Naive thymus-derived CD4-positive, alpha-beta T cell (primary cell): ENCODE results near the gene ANK3. TPM values are rescaled to one million over a fixed set of nuclear protein-coding genes. Genes with fewer than 3 reads are reported as not detected.

Experiments used
- ATAC-seq: fragments of 150-1000 bp; cut with Tn5 transposase; 2 replicates; pipeline ENCODE4 v1.10.0; 2021; ENCODE audit warnings: mild to moderate bottlenecking, moderate library complexity
- CTCF ChIA-PET: fragments of 350-600 bp; sonication (Branson Sonifier 250); formaldehyde crosslinking; loops from one replicate; lab custom pipeline; 2021; ENCODE audit warnings: antibody characterized with exemption; lab: Charles Lee
- POLR2A ChIA-PET: fragments of 350-600 bp; sonication (Branson Sonifier 250); formaldehyde crosslinking; loops from one replicate; lab custom pipeline; 2021; ENCODE audit warnings: antibody characterized with exemption, inconsistent platforms; lab: Charles Lee
- DNase-seq, 9 donors: peaks; one replicate each; pipeline versions ENCODE4 v3.0.0 to v3.0.0-alpha.2; 2020 to 2022; ENCODE audit warnings: mixed read lengths in 1 of 9
- H3K27ac ChIP-seq: one replicate; pipeline ENCODE4 v1.7.0; 2013; ENCODE audit warnings: mild to moderate bottlenecking, low read depth, low read length, moderate library complexity
- H3K27me3 ChIP-seq, 2 donors: one replicate each; pipeline ENCODE4 v1.7.0; 2013; ENCODE audit warnings: low read length in 2 of 2, mild to moderate bottlenecking in 2 of 2, moderate library complexity in 2 of 2; ENCODE audit not compliant: control insufficient read depth in 2 of 2, insufficient read depth in 2 of 2
- H3K36me3 ChIP-seq, 3 experiments: 1 replicate in 2 of 3; 2 replicates in 1 of 3; pipeline ENCODE4 v1.7.0; 2013; ENCODE audit warnings: low read length in 3 of 3, mild to moderate bottlenecking in 3 of 3, moderate library complexity in 1 of 3; ENCODE audit not compliant: insufficient read depth in 3 of 3, control insufficient read depth in 2 of 3
- H3K4me1 ChIP-seq, 2 donors: one replicate each; pipeline ENCODE4 v1.7.0; 2013; ENCODE audit warnings: low read length in 2 of 2, mild to moderate bottlenecking in 2 of 2, moderate library complexity in 1 of 2; ENCODE audit not compliant: control insufficient read depth in 2 of 2, insufficient read depth in 2 of 2
- H3K4me3 ChIP-seq: 2 replicates; pipeline ENCODE4 v1.7.0; 2013; ENCODE audit warnings: mild to moderate bottlenecking, low read length
- H3K9me3 ChIP-seq, 3 experiments: 1 replicate in 2 of 3; 2 replicates in 1 of 3; pipeline ENCODE4 v1.7.0; 2013; ENCODE audit warnings: low read length in 3 of 3; ENCODE audit not compliant: control insufficient read depth in 2 of 3
- H3K27ac Mint-ChIP-seq, 9 donors: one replicate each; pipeline ENCODE4 v1.8.0; 2020 to 2022; ENCODE audit warnings: mixed read lengths in 9 of 9, mild to moderate bottlenecking in 8 of 9, moderate library complexity in 5 of 9, inconsistent platforms in 2 of 9
- H3K27me3 Mint-ChIP-seq, 5 donors: one replicate each; pipeline ENCODE4 v1.8.0; 2021 to 2022; ENCODE audit warnings: mixed read lengths in 5 of 5, mild to moderate bottlenecking in 1 of 5
- H3K36me3 Mint-ChIP-seq, 5 donors: one replicate each; pipeline ENCODE4 v1.8.0; 2020 to 2022; ENCODE audit warnings: mixed read lengths in 5 of 5, mild to moderate bottlenecking in 3 of 5, inconsistent platforms in 1 of 5
- H3K4me1 Mint-ChIP-seq, 7 donors: one replicate each; pipeline ENCODE4 v1.8.0; 2020 to 2022; ENCODE audit warnings: mixed read lengths in 7 of 7, mild to moderate bottlenecking in 3 of 7, inconsistent platforms in 1 of 7
- H3K4me3 Mint-ChIP-seq, 10 donors: one replicate each; pipeline ENCODE4 v1.8.0; 2020 to 2022; ENCODE audit warnings: mild to moderate bottlenecking in 10 of 10, mixed read lengths in 10 of 10, moderate library complexity in 6 of 10, inconsistent platforms in 2 of 10
- H3K9me3 Mint-ChIP-seq, 11 donors: one replicate each; pipeline ENCODE4 v1.8.0; 2020 to 2022; ENCODE audit warnings: mixed read lengths in 11 of 11, mild to moderate bottlenecking in 4 of 11, inconsistent platforms in 1 of 11, moderate library complexity in 1 of 11
- intact Hi-C, 2 donors: fragments of 100-400 bp; cut with micrococcal nuclease; formaldehyde crosslinking; loops; one replicate each; pipeline ENCODE4 v1.15.1; 2023
- polyA plus RNA-seq, 2 donors: library from polyadenylated mRNA; unstranded; fragments of 300-500 nt; fragmentation: Illumina TruSeq; gene quantifications; one replicate each; pipeline ENCODE4 v1.2.3, GENCODE V29; 2021
- total RNA-seq, 6 experiments: library from RNA in 5 of 6; stranded (reverse) in 5 of 6; gene quantifications; 1 replicate in 5 of 6; 2 replicates in 1 of 6; pipeline ENCODE4 v1.2.3 and lab custom pipeline; 2021 to 2026

The ANK3 gene
- total and polyA plus RNA-seq, 7 experiments from 2014 or later: 23.9 to 72.9 (median 61.4) TPM

- peaks cover 0 to 18% (median 6%) of the 10 kb centered on the region in 5 donors for H3K36me3 Mint-ChIP-seq
- Histone ChIP-seq H3K9me3 (no peaks in the 10 kb centered on the region), H3K36me3 (no peaks in the 10 kb centered on the region), H3K4me3 (no peak overlapping the region), H3K27me3 (no peaks in the 10 kb centered on the region), H3K27ac (no peak overlapping the region), H3K4me1 (no peaks in the 10 kb centered on the region)
- intact Hi-C loops: no loop called here
- ATAC-seq: no peak
- H3K27me3 Mint-ChIP-seq: no peaks in the 10 kb centered on the region
- ChIA-PET CTCF (no interaction called here), POLR2A (no interaction called here)
- H3K27ac Mint-ChIP-seq: peak overlapping the region in 2 of 9 donors; percentile 33 to 57
- DNase-seq: no peak
- H3K4me1 Mint-ChIP-seq: peaks cover 17 to 71% (median 48%) of the 10 kb centered on the region in 7 donors
- no peaks in the 10 kb centered on the region for H3K9me3 Mint-ChIP-seq
- H3K4me3 Mint-ChIP-seq: no peak overlapping the region
Measured at GRCh38 chr10:60395711-60396110, 6.0 kb upstream of the ANK3 start.

DNA sequence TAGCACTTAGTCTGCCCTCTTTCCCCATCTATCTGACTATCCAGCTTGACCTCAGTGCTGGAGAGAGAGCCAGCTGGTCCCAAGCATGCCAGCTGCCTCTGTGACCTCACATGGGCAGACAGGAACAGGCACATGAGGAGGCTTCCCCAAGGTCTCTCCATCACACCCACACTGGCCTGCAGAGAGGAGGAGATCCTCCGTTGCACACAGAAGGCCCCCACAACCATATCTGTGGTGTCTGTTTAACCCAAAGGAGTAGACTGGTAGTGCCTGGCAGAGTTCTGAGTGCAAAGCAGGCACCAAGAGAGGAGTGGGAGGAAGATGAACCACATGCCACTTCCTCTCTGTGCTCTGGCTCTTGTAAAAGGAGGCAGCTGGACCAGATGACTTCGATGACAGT, 4.8 kb upstream of the ANK3 start:
- intact Hi-C loops: no loop called here
- Mint-ChIP-seq H3K4me3 (peak overlapping the region in 2 of 10 donors; percentile 23 to 33), H3K4me1 (peaks cover 17 to 81% (median 57%) of the 10 kb centered on the region in 7 donors), H3K9me3 (no peaks in the 10 kb centered on the region), H3K27me3 (no peaks in the 10 kb centered on the region), H3K36me3 (peaks cover 0 to 28% (median 16%) of the 10 kb centered on the region in 5 donors), H3K27ac (peak overlapping the region in 1 of 9 donors; percentile 10)
- Histone ChIP-seq H3K4me1 (no peaks in the 10 kb centered on the region), H3K27me3 (no peaks in the 10 kb centered on the region), H3K27ac (no peak overlapping the region), H3K4me3 (no peak overlapping the region), H3K36me3 (no peaks in the 10 kb centered on the region), H3K9me3 (no peaks in the 10 kb centered on the region)
- ATAC-seq (peak; percentile 38), DNase-seq (peak in 5 of 9 donors; percentile 8 to 31 (median 11))
- ChIA-PET CTCF (no interaction called here), POLR2A (no interaction called here)

DNA sequence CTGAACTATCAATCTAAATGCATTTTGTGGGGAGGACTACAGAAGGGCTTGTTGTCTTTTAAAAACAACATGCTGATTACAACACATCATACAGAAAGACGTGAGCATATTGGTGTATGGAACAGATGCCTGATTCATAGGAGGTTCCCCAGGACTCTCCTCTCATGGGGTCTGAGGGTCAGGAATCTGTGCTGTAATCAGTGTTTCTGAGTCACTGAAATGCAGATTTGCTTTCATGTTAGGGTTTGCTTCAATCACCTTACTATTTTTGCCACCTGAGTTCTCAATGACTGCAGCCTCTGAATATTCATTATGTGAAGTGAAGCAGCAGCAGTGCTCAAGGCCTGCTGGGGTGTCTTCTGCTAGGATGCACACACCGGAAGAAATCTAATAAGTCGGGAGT, 550 bp upstream of the ANK3 start:
- no peaks in the 10 kb centered on the region for H3K4me1 ChIP-seq
- H3K36me3 ChIP-seq: no peaks in the 10 kb centered on the region
- DNase-seq (no peak), ATAC-seq (no peak)
- no peak overlapping the region for H3K27ac ChIP-seq
- Mint-ChIP-seq H3K27ac (no peak overlapping the region), H3K4me3 (no peak overlapping the region), H3K9me3 (no peaks in the 10 kb centered on the region), H3K27me3 (no peaks in the 10 kb centered on the region), H3K4me1 (peaks cover 13 to 63% (median 39%) of the 10 kb centered on the region in 7 donors), H3K36me3 (peaks cover 0 to 31% (median 16%) of the 10 kb centered on the region in 5 donors)
- CTCF ChIA-PET: no interaction called here
- H3K9me3 ChIP-seq: no peaks in the 10 kb centered on the region
- POLR2A ChIA-PET: no interaction called here
- intact Hi-C loops: no loop called here
- H3K4me3 ChIP-seq: no peak overlapping the region
- no peaks in the 10 kb centered on the region for H3K27me3 ChIP-seq

- H3K9me3 ChIP-seq: no peaks in the 10 kb centered on the region
- no peaks in the 10 kb centered on the region for H3K36me3 ChIP-seq
- no peaks in the 10 kb centered on the region for H3K4me1 ChIP-seq
- ChIA-PET POLR2A (no interaction called here), CTCF (no interaction called here)
- peak overlapping the region in 1 of 9 donors; percentile 32 for H3K27ac Mint-ChIP-seq
- no peak for DNase-seq
- peaks cover 7 to 60% (median 38%) of the 10 kb centered on the region in 7 donors for H3K4me1 Mint-ChIP-seq
- peaks cover 0 to 35% (median 16%) of the 10 kb centered on the region in 5 donors for H3K36me3 Mint-ChIP-seq
- no peaks in the 10 kb centered on the region for H3K27me3 ChIP-seq
- peak overlapping the region in 1 of 10 donors; percentile 48 for H3K4me3 Mint-ChIP-seq
- no peaks in the 10 kb centered on the region for H3K9me3 Mint-ChIP-seq
- no peak for ATAC-seq
- H3K27me3 Mint-ChIP-seq: no peaks in the 10 kb centered on the region
- intact Hi-C loops: no loop called here
- H3K27ac ChIP-seq: no peak overlapping the region
- H3K4me3 ChIP-seq: no peak overlapping the region
Measured at GRCh38 chr10:60388709-60389301, 870 bp downstream of the ANK3 start.

DNA sequence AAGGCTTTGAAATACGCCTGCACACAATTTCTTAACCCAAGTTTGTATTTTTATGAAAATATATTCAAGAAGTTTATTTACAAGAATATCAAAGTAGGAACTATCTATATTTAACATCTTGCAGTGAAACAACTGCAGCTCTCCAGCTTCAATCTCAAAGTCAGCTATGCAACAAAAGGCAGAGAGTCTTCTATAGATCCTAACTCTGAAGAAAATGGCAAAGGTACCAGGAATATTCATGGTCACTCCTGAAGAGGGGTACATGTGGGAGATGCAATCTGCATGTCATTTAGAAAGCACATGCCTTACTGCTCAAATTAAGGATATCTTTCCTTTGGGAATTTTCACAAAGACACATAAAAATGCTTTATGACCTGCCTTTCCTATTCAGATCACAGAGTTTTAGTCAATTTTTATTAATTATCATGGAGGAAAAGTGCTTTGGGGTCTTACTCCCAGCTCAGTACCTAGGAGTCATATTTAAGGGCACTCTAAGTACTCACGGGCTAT, 1.5 kb downstream of the ANK3 start:
- Mint-ChIP-seq H3K4me3 (no peak overlapping the region), H3K4me1 (peaks cover 7 to 54% (median 31%) of the 10 kb centered on the region in 7 donors), H3K27me3 (no peaks in the 10 kb centered on the region), H3K27ac (no peak overlapping the region), H3K9me3 (no peaks in the 10 kb centered on the region), H3K36me3 (peaks cover 0 to 30% (median 16%) of the 10 kb centered on the region in 5 donors)
- intact Hi-C loops: no loop called here
- no peak for DNase-seq
- CTCF ChIA-PET: no interaction called here
- Histone ChIP-seq H3K4me1 (no peaks in the 10 kb centered on the region), H3K4me3 (no peak overlapping the region), H3K27ac (no peak overlapping the region), H3K36me3 (no peaks in the 10 kb centered on the region), H3K27me3 (no peaks in the 10 kb centered on the region), H3K9me3 (no peaks in the 10 kb centered on the region)
- POLR2A ChIA-PET: no interaction called here
- no peak for ATAC-seq

DNA sequence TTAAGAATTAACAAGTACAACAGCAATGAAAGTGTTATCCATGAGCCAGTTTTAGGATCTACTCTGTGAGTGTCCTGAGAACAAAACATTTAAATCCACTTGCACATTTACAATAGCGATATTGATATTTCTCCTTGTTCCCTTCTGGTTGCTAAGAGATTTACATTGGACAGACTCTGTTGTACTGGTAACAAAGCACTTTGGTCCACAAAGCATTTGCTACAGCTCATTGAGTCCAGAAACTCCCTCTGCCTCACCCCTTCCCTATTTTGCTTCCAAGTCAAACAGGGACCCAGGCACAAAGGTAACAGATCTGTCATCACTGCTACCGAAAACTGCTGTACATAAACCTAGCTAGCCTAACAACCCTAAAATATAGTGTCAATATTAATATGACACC, 2.1 kb downstream of the ANK3 start:
- H3K4me3 Mint-ChIP-seq: no peak overlapping the region

DNA sequence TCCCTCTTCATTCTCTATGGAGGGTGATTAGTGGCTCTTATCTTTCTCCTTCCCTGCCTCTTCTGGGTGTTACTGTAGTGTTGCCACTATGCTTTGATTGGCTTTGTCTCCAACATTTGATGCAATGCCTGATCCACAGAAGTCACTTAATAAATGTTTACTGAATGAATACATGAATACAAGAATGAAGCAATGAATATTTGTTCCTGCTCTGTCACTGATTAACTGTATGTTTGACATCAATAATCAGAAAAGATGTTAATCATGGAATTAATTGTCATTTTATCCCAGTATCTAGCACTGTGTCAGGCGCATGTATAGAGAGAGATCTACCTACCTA, 4.3 kb downstream of the ANK3 start:
- H3K27me3 ChIP-seq: no peaks in the 10 kb centered on the region
- no peaks in the 10 kb centered on the region for H3K36me3 ChIP-seq
- ChIA-PET POLR2A (no interaction called here), CTCF (no interaction called here)
- Mint-ChIP-seq H3K4me1 (peaks cover 7 to 54% (median 27%) of the 10 kb centered on the region in 7 donors), H3K9me3 (no peaks in the 10 kb centered on the region), H3K27ac (no peak overlapping the region), H3K4me3 (no peak overlapping the region), H3K36me3 (peaks cover 0 to 18% (median 11%) of the 10 kb centered on the region in 5 donors), H3K27me3 (no peaks in the 10 kb centered on the region)
- H3K4me1 ChIP-seq: no peaks in the 10 kb centered on the region
- no peak overlapping the region for H3K27ac ChIP-seq
- intact Hi-C loops: no loop called here
- ATAC-seq (no peak), DNase-seq (no peak)
- no peaks in the 10 kb centered on the region for H3K9me3 ChIP-seq
- H3K4me3 ChIP-seq: no peak overlapping the region

More for the DNA sequence above, 2.1 kb downstream of the ANK3 start:
- H3K36me3 ChIP-seq: no peaks in the 10 kb centered on the region
- no peaks in the 10 kb centered on the region for H3K27me3 Mint-ChIP-seq
- no peaks in the 10 kb centered on the region for H3K27me3 ChIP-seq
- CTCF ChIA-PET: no interaction called here
- H3K27ac ChIP-seq: no peak overlapping the region
- DNase-seq (no peak), ATAC-seq (no peak)
- no peak overlapping the region for H3K4me3 ChIP-seq
- H3K9me3 Mint-ChIP-seq: no peaks in the 10 kb centered on the region
- intact Hi-C loops: no loop called here
- H3K4me1 Mint-ChIP-seq: peaks cover 7 to 54% (median 26%) of the 10 kb centered on the region in 7 donors
- H3K4me1 ChIP-seq: no peaks in the 10 kb centered on the region
- POLR2A ChIA-PET: no interaction called here
- H3K27ac Mint-ChIP-seq: no peak overlapping the region
- no peaks in the 10 kb centered on the region for H3K9me3 ChIP-seq
- H3K36me3 Mint-ChIP-seq: peaks cover 0 to 30% (median 16%) of the 10 kb centered on the region in 5 donors
